ENCODE results near the gene B3GNT4.

B3GNT4 gene

GRCh38 chr12:122189626-122190475 is 13.7 kb upstream of the B3GNT4 start:
- no peaks in the 10 kb centered on the region for H3K36me3 ChIP-seq (ENCODE audit: control insufficient read depth in 2 of 2, insufficient read depth in 2 of 2, low read length in 2 of 2)
- H3K9ac ChIP-seq (ENCODE audit: low read length in 2 of 2), result no peak overlapping the region
- no peaks in the 10 kb centered on the region for H3K9me3 ChIP-seq (ENCODE audit: control insufficient read depth in 2 of 2, low read length in 2 of 2)
- no peak overlapping the region for H3K27ac ChIP-seq (ENCODE audit: low read length)
- no peak overlapping the region for H3K4me3 ChIP-seq (ENCODE audit: low read length in 2 of 2)
- no peaks in the 10 kb centered on the region for H3K4me1 ChIP-seq (ENCODE audit: control insufficient read depth, insufficient read depth, low read length)
- H3K27me3 ChIP-seq (ENCODE audit: control insufficient read depth in 1 of 2, insufficient read depth in 2 of 2, low read length in 2 of 2), result peaks cover 0 to 3% of the 10 kb centered on the region in 2 donors

- Histone ChIP-seq H3K4me1 (ENCODE audit: control insufficient read depth, insufficient read depth, low read length) (no peaks in the 10 kb centered on the region), H3K9me3 (ENCODE audit: control insufficient read depth in 2 of 2, low read length in 2 of 2) (no peaks in the 10 kb centered on the region), H3K9ac (ENCODE audit: low read length in 2 of 2) (no peak overlapping the region), H3K36me3 (ENCODE audit: control insufficient read depth in 2 of 2, insufficient read depth in 2 of 2, low read length in 2 of 2) (no peaks in the 10 kb centered on the region), H3K27ac (ENCODE audit: low read length) (no peak overlapping the region), H3K4me3 (ENCODE audit: low read length in 2 of 2) (no peak overlapping the region), H3K27me3 (ENCODE audit: control insufficient read depth in 1 of 2, insufficient read depth in 2 of 2, low read length in 2 of 2) (peaks cover 0 to 3% of the 10 kb centered on the region in 2 donors)
Observed at GRCh38 chr12:122190842-122191668, 12.5 kb upstream of the B3GNT4 start.

- H3K4me1 ChIP-seq (ENCODE audit: control insufficient read depth, insufficient read depth, low read length), result no peaks in the 10 kb centered on the region
- no peak overlapping the region for H3K27ac ChIP-seq (ENCODE audit: low read length)
- H3K27me3 ChIP-seq (ENCODE audit: control insufficient read depth in 1 of 2, insufficient read depth in 2 of 2, low read length in 2 of 2), result peaks cover 0 to 3% of the 10 kb centered on the region in 2 donors
- no peak overlapping the region for H3K4me3 ChIP-seq (ENCODE audit: low read length in 2 of 2)
- no peak overlapping the region for H3K9ac ChIP-seq (ENCODE audit: low read length in 2 of 2)
- H3K36me3 ChIP-seq (ENCODE audit: control insufficient read depth in 2 of 2, insufficient read depth in 2 of 2, low read length in 2 of 2), result no peaks in the 10 kb centered on the region
- H3K9me3 ChIP-seq (ENCODE audit: control insufficient read depth in 2 of 2, low read length in 2 of 2), result no peaks in the 10 kb centered on the region
Observed at GRCh38 chr12:122192441-122192840, 11.1 kb upstream of the B3GNT4 start.

- no peak overlapping the region for H3K27ac ChIP-seq (ENCODE audit: low read length)
Observed at GRCh38 chr12:122194804-122195203, 8.7 kb upstream of the B3GNT4 start.

GRCh38 chr12:122195405-122195804 is 8.1 kb upstream of the B3GNT4 start:
- Histone ChIP-seq H3K4me3 (ENCODE audit: low read length in 2 of 2) (no peak overlapping the region), H3K4me1 (ENCODE audit: control insufficient read depth, insufficient read depth, low read length) (no peaks in the 10 kb centered on the region), H3K9me3 (ENCODE audit: control insufficient read depth in 2 of 2, low read length in 2 of 2) (no peaks in the 10 kb centered on the region), H3K36me3 (ENCODE audit: control insufficient read depth in 2 of 2, insufficient read depth in 2 of 2, low read length in 2 of 2) (no peaks in the 10 kb centered on the region), H3K27me3 (ENCODE audit: control insufficient read depth in 1 of 2, insufficient read depth in 2 of 2, low read length in 2 of 2) (peaks cover 4 to 14% of the 10 kb centered on the region in 2 donors), H3K9ac (ENCODE audit: low read length in 2 of 2) (no peak overlapping the region), H3K27ac (ENCODE audit: low read length) (no peak overlapping the region)

More at GRCh38 chr12:122194804-122195203, 8.7 kb upstream of the B3GNT4 start:
- Histone ChIP-seq H3K27me3 (ENCODE audit: control insufficient read depth in 1 of 2, insufficient read depth in 2 of 2, low read length in 2 of 2) (peaks cover 0 to 8% of the 10 kb centered on the region in 2 donors), H3K36me3 (ENCODE audit: control insufficient read depth in 2 of 2, insufficient read depth in 2 of 2, low read length in 2 of 2) (no peaks in the 10 kb centered on the region), H3K4me3 (ENCODE audit: low read length in 2 of 2) (no peak overlapping the region), H3K4me1 (ENCODE audit: control insufficient read depth, insufficient read depth, low read length) (no peaks in the 10 kb centered on the region), H3K9ac (ENCODE audit: low read length in 2 of 2) (no peak overlapping the region), H3K9me3 (ENCODE audit: control insufficient read depth in 2 of 2, low read length in 2 of 2) (no peaks in the 10 kb centered on the region)

- Histone ChIP-seq H3K9ac (ENCODE audit: low read length in 2 of 2) (no peak overlapping the region), H3K4me3 (ENCODE audit: low read length in 2 of 2) (no peak overlapping the region), H3K36me3 (ENCODE audit: control insufficient read depth in 2 of 2, insufficient read depth in 2 of 2, low read length in 2 of 2) (no peaks in the 10 kb centered on the region), H3K27me3 (ENCODE audit: control insufficient read depth in 1 of 2, insufficient read depth in 2 of 2, low read length in 2 of 2) (peaks cover 20 to 23% of the 10 kb centered on the region in 2 donors), H3K27ac (ENCODE audit: low read length) (no peak overlapping the region), H3K4me1 (ENCODE audit: control insufficient read depth, insufficient read depth, low read length) (no peaks in the 10 kb centered on the region), H3K9me3 (ENCODE audit: control insufficient read depth in 2 of 2, low read length in 2 of 2) (no peaks in the 10 kb centered on the region)
Observed at GRCh38 chr12:122197612-122197966, 5.9 kb upstream of the B3GNT4 start.

GRCh38 chr12:122199484-122200355 is 3.8 kb upstream of the B3GNT4 start:
- Histone ChIP-seq H3K27me3 (ENCODE audit: control insufficient read depth in 1 of 2, insufficient read depth in 2 of 2, low read length in 2 of 2) (peaks cover 31 to 41% of the 10 kb centered on the region in 2 donors), H3K9me3 (ENCODE audit: control insufficient read depth in 2 of 2, low read length in 2 of 2) (no peaks in the 10 kb centered on the region), H3K36me3 (ENCODE audit: control insufficient read depth in 2 of 2, insufficient read depth in 2 of 2, low read length in 2 of 2) (no peaks in the 10 kb centered on the region), H3K4me1 (ENCODE audit: control insufficient read depth, insufficient read depth, low read length) (peaks cover 11% of the 10 kb centered on the region), H3K9ac (ENCODE audit: low read length in 2 of 2) (no peak overlapping the region), H3K4me3 (ENCODE audit: low read length in 2 of 2) (no peak overlapping the region), H3K27ac (ENCODE audit: low read length) (no peak overlapping the region)

- Histone ChIP-seq H3K36me3 (ENCODE audit: control insufficient read depth in 2 of 2, insufficient read depth in 2 of 2, low read length in 2 of 2) (no peaks in the 10 kb centered on the region), H3K4me1 (ENCODE audit: control insufficient read depth, insufficient read depth, low read length) (peaks cover 14% of the 10 kb centered on the region), H3K9me3 (ENCODE audit: control insufficient read depth in 2 of 2, low read length in 2 of 2) (no peaks in the 10 kb centered on the region), H3K27ac (ENCODE audit: low read length) (no peak overlapping the region), H3K27me3 (ENCODE audit: control insufficient read depth in 1 of 2, insufficient read depth in 2 of 2, low read length in 2 of 2) (peaks cover 38 to 50% of the 10 kb centered on the region in 2 donors), H3K4me3 (ENCODE audit: low read length in 2 of 2) (no peak overlapping the region), H3K9ac (ENCODE audit: low read length in 2 of 2) (no peak overlapping the region)
Observed at GRCh38 chr12:122200541-122201175, 2.9 kb upstream of the B3GNT4 start.

- Histone ChIP-seq H3K27ac (ENCODE audit: low read length) (no peak overlapping the region), H3K9me3 (ENCODE audit: control insufficient read depth in 2 of 2, low read length in 2 of 2) (no peaks in the 10 kb centered on the region), H3K9ac (ENCODE audit: low read length in 2 of 2) (no peak overlapping the region), H3K27me3 (ENCODE audit: control insufficient read depth in 1 of 2, insufficient read depth in 2 of 2, low read length in 2 of 2) (peaks cover 38 to 51% of the 10 kb centered on the region in 2 donors), H3K36me3 (ENCODE audit: control insufficient read depth in 2 of 2, insufficient read depth in 2 of 2, low read length in 2 of 2) (no peaks in the 10 kb centered on the region), H3K4me3 (ENCODE audit: low read length in 2 of 2) (no peak overlapping the region), H3K4me1 (ENCODE audit: control insufficient read depth, insufficient read depth, low read length) (peaks cover 14% of the 10 kb centered on the region)
Observed at GRCh38 chr12:122201381-122201780, 2.1 kb upstream of the B3GNT4 start.

- H3K4me3 ChIP-seq (ENCODE audit: low read length in 2 of 2), result no peak overlapping the region
- H3K9ac ChIP-seq (ENCODE audit: low read length in 2 of 2), result no peak overlapping the region
- no peak overlapping the region for H3K27ac ChIP-seq (ENCODE audit: low read length)
- peaks cover 38 to 51% of the 10 kb centered on the region in 2 donors for H3K27me3 ChIP-seq (ENCODE audit: control insufficient read depth in 1 of 2, insufficient read depth in 2 of 2, low read length in 2 of 2)
- H3K4me1 ChIP-seq (ENCODE audit: control insufficient read depth, insufficient read depth, low read length), result peaks cover 14% of the 10 kb centered on the region
- peaks cover 3% of the 10 kb centered on the region in 2 donors for H3K36me3 ChIP-seq (ENCODE audit: control insufficient read depth in 2 of 2, insufficient read depth in 2 of 2, low read length in 2 of 2)
- H3K9me3 ChIP-seq (ENCODE audit: control insufficient read depth in 2 of 2, low read length in 2 of 2), result no peaks in the 10 kb centered on the region
Observed at GRCh38 chr12:122202017-122202416, 1.5 kb upstream of the B3GNT4 start.

Data from stomach smooth muscle (tissue), 2 donors.